ENCODE measurements around the gene TSPOAP1. TPM values are rescaled to one million over a fixed set of nuclear protein-coding genes. Genes with fewer than 3 reads are reported as not detected.

TSPOAP1 gene
- total and polyA plus RNA-seq, 2 of the 13 experiments (the other 11 are each of a cell fraction or from before 2014, with no cell fraction given), result not detected

GRCh38 chr17:58335779-58336455, 7.3 kb upstream of the TSPOAP1 start (continued):
- no peak for TF ChIP-seq ZNF282 (IDR thresholded peaks at IDR 0.05; ENCODE audit: partially characterized antibody)
- 0 out of 2 replicates have a peak, but pooled peaks have one; percentile 35 for TF ChIP-seq ZNF792 (CRISPR knock-in tag; IDR thresholded peaks at IDR 0.05)
- TF ChIP-seq THAP9 (CRISPR knock-in tag; IDR thresholded peaks at IDR 0.05; ENCODE audit: borderline replicate concordance), result no peak
- TF ChIP-seq TERF1 (CRISPR knock-in tag; IDR thresholded peaks at IDR 0.05), result no peak
- no peak for TF ChIP-seq KDM5A (IDR thresholded peaks at IDR 0.05; ENCODE audit: borderline replicate concordance, low read length)
- TF ChIP-seq HMG20A (CRISPR knock-in tag; IDR thresholded peaks at IDR 0.05; ENCODE audit: borderline replicate concordance), result 0 out of 2 replicates have a peak, but pooled peaks have one; percentile 10
- TF ChIP-seq ZNF616 (CRISPR knock-in tag; IDR thresholded peaks at IDR 0.05; ENCODE audit: low read depth), result no peak
- peak; percentile 24; the same call in 1 of the 2 replicates for TF ChIP-seq IRF2 (CRISPR knock-in tag; IDR thresholded peaks at IDR 0.05)
- TF ChIP-seq AHR (CRISPR knock-in tag; IDR thresholded peaks at IDR 0.05), result no peak
- no peak for TF ChIP-seq NFIC (IDR thresholded peaks at IDR 0.05; ENCODE audit: low read length)
- no peak for TF ChIP-seq HIVEP1 (CRISPR knock-in tag; IDR thresholded peaks at IDR 0.05)
- TF ChIP-seq ZNF337 (CRISPR knock-in tag; IDR thresholded peaks at IDR 0.05; ENCODE audit: borderline replicate concordance, low read depth), result no peak
- no peak for TF ChIP-seq FOXK2 (IDR thresholded peaks at IDR 0.05)
- TF ChIP-seq ZNF549 (CRISPR knock-in tag; IDR thresholded peaks at IDR 0.05), result no peak
- no peak for TF ChIP-seq ZNF550 (CRISPR knock-in tag; IDR thresholded peaks at IDR 0.05; ENCODE audit: borderline replicate concordance)

All from HepG2 (cell line).